D341Med (cell line): ENCODE results near the gene SLC25A27.
"Not testable (repeated sequence)": the region's sequence is repeated elsewhere in the genome, so short reads cannot be mapped to it uniquely, and the experiment has no call there.

ENCODE experiments used
- DNase-seq: peaks from one replicate; pipeline ENCODE4 v3.0.0; 2012; ENCODE audit warnings: low spot score

Gene SLC25A27, protein sequence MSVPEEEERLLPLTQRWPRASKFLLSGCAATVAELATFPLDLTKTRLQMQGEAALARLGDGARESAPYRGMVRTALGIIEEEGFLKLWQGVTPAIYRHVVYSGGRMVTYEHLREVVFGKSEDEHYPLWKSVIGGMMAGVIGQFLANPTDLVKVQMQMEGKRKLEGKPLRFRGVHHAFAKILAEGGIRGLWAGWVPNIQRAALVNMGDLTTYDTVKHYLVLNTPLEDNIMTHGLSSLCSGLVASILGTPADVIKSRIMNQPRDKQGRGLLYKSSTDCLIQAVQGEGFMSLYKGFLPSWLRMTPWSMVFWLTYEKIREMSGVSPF

DNA sequence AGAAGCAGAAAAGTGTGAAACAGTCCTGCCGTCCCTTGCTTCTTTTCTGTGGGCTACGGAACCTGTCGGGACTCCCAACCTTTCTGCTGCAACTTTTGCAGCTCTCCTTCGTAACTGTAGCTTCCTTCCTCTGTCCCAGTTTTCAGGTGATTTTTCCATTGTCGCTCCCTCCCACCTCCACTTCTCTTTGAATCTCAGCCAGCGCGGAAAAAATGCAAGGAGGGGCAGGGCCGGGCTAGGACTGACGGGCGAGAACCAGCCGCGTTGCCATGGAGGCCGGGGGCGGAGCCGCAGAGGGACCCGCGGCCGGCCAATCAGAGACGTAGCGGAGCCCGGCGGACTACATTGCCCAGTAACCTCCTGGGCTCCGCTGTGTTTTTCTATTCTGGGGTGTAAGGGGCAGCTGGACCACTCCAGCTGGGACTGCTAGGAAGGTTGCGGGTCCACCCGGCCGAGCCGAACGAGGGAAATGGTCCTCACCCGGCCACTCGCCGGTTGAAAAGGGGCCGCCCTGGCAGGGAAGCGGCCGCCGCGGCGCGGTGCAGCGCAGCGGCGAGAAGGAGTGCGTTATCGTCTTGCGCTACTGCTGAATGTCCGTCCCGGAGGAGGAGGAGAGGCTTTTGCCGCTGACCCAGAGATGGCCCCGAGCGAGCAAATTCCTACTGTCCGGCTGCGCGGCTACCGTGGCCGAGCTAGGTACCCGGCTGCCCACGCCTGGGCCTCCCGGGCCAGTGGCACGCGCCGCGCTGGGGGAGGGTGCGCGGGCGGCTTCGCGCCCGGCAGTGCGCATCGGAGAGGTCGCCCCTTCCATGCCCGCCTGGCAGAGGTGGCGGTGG lies at the start of gene SLC25A27, which contains the start of gene CYP39A1:
SLC25A27 (plus strand) TSS at position 373 of the 836 bp plus-strand sequence; CDS start at position 591, 218 bp downstream.
CYP39A1 (minus strand) TSS at position 216 of the 836 bp plus-strand sequence. CDS start 236 bp downstream, outside the sequence.
- peak; percentile 98 for DNase-seq

DNA sequence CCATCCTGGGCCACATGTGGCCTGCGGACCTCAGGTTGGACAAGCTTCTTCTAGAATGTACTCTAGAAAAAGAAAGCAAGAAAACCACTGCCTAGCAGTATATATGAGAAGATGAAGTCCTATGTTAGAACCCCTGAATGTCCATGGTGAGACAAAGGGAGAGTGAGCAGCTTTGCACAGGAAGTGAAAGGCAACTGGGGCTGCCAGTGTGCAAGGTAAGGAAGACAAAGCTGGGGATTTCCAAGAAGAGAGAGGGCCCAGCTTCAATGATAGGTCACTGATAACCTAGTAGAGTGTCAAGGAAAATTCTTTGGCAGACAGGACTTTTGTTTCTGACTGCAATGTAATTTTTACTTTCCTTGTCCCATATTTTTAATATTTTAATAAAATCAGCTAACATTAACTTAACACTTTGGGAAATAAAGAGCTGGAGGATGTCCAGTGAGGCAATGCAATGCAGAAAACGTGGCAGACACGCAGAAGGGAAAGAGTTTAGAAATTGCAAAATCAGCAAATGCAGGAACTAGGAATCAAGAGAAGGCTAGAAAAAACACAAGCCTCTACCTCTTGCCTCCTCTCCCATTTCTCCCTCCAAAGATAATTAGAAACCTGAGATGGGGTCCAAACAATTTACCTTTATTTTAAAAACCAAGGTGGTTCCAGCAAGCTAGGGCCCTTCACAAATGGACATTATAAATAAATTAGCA lies 47.5 kb upstream of the SLC25A27 start:
- no peak for DNase-seq

DNA sequence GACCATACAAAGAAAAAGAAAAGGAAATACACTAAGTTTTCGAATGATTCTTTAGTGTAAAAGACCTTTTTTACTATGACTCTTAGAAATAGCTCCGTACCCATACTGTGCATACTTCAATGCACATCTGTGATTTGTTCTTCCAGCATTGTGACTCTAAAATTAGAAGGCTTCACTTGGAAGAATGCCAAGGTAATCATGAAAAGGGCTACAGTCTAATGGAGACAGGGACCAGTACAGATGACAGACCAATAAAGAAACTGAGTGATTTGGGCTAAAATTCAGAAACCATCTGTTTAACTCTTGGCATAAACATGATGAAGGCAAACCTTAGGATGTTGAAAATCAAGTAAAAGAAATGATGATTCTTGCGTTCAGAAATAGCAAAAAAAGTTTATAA lies 46.4 kb upstream of the SLC25A27 start:
- DNase-seq = no peak

DNA sequence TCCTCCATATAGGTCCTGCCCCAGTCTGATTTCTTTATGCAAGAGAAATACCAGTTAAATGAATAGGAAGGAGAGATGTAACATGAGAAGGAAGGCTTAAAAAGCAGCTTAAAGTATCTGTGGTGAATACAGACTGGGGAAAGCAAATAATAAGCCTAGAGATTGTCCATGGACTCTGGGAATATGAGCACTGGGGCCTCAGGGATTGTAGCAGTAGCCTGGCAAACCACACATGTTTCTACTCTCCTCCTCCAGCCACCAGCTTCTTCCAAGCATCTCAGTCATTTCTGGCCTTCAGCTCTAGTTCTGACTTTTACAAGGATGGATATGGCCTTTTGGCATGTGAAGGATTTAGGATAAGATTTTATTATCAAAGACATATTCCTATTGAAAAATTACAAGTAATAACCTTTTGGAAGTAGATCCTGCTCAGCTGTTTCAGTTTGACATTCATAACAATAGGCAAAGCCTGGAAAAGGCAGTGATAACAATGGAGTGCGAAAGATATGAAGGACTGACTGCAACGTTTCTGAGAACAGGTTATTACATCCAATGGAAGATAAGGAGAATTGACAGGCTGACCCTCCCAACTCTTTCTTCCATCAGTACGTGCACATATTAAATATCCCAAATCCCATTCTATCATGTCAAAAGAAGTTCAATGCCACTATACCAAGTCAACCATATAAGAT lies 41.8 kb upstream of the SLC25A27 start:
- peak; percentile 32 for DNase-seq

DNA sequence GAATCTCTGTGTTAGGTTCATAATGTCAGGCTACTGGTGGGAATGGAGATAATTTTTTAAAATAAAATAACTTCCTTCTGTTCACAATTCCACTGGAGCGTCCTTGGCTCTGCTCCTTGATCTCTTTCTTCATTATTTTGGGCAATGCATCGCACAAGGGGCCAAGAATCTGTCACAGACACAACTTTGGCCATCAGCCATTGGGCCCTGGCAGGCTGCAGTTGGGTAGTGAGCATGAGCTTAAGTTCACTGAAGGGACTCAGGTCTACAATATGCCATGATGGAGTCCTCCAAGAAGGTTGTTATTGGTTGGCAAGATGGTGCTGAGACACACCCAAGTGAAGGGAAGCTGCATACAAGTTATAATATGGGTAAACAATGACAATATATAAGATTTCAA lies 40.1 kb upstream of the SLC25A27 start:
- no peak for DNase-seq

DNA sequence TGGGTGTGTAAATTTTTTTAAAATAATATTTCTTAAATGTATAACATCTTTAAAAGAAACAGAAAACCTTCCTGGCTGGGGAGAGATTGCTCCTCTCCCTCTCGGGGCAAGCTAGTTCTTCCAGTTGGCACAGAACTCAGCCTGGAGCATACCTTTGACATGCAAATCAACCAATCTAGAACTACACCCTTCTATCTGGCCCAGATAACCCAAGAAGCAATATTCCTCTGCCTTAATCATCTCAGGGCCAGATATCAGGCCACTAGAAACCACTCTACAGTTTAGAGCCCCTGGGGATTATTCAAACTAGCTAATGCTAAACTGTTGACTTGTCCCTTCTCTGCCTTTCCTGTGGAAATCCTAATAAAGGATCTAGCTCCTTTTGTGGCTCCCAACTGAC lies 34.0 kb upstream of the SLC25A27 start:
- DNase-seq = no peak

DNA sequence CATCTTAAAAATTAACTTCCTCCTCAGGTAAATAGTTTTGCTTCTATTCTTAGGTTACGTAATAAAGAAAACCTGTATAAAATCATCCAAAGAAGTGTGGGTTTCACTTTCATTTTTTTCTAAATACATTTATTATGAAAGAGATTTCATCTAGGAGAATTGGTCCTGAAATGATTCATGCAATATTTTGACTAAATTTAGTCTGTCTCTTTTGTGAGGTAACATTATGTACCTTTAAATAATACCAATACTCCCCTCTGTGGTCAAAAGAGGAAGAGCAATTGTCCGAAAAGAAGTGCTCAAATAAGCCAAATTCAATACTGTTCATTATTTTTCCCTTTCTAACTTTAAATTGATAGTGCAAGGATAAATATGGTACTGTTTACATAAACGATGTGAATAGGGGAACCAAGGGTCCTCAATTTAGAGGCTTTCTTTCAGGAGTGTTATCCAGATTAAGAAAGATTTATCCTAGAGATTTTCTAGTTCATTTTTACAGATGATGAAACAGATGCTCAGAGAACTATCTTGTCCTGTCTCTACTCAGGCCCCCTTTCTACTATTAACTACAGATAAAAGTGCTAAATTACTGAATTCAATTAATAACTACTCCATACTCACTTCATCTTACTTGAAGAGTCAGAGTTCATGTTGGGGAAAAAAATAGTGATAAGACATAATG lies 26.4 kb upstream of the SLC25A27 start:
- DNase-seq = peak; percentile 24

DNA sequence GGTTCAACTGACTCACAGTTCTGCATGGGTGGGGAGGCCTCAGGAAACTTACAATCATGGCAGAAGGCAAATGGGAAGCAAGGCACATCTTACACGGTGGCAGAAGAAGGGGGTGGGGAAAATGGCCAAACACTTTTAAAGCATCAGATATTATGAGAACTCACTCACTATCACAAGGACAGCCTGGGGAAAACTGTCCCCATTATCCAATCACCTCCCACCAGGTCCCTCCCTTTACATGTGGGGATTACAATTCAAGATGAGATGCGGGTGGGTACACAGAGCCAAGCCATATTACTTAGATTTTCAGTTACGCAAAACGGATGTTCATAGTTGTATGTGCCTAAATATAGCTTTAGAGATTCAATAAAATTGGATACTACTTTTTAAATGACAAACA lies 25.8 kb upstream of the SLC25A27 start:
- DNase-seq = no peak

DNA sequence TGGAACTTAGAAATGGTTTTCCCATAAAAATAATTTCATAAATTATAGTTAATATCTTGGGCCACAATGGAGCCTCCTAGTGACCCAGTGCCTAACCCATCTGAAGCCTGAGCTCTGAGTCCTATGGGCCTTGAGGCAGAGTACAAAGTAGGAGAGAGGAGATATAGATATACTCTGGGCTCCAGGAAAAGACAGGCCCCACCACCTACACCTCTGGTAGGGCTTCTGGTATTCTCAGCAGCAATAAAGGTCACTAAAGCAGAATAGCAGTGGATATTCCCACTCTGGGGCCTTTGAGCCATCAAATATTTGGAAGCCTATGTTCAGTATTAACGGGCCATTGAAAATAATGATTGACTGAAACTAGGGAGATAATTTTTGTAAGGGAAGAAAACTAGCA lies 24.3 kb upstream of the SLC25A27 start:
- DNase-seq = no peak

DNA sequence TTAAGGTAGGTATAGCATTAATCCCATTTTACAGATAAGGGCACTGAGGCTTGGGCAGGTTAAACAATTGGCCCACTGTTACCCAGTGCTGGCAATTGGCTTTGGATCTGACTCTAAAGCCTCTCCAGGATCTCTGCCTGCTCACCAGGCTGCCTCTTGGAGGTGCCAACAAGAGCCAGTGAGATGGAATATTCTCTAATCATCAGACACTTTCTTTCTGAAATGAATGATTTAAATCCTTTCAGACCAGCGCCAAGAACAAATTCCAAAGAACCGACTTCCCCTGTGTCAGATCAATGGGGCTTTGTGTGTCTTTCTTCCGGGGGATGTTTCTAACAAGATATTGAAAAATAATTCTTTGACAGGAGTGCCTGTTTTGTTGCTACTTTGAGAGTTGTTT lies 23.8 kb upstream of the SLC25A27 start:
- no peak for DNase-seq

DNA sequence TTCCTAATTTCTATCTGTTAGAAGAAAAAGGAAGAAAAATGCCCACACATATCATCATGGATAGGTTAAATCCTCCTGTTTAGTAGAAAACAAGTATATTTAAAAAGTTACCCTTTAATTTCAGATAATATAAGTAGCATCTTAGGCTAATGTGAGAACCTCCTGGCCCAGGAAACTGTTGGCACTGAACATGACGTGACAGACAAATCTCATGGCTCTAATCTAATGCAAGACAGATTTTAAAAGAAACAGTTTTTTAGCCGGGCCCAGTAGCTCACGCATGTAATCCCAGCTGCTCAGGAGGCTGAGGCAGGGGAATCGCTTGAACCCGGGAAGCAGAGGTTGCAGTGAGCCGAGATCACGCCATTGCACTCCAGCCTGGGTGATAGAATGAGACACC lies 23.1 kb upstream of the SLC25A27 start:
- DNase-seq = no peak

DNA sequence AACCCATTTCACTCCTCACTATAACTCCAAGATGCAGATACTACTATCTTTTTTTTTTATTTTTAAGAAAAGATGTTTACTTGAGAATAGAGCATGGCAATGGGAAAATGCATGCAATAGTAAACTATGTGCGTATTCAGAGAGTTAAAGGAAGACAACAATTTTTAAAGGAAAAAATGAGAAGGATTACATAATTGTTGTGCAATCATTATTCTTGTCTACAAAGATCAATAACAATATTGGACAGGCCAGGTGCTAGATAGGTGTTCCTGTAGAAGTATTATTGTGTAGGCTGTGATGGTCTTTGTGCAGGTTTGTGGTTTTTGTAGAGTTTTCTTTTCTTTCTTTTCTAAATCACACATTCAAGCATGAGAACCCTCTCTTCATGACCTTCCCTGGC lies 20.7 kb upstream of the SLC25A27 start:
- no peak for DNase-seq

DNA sequence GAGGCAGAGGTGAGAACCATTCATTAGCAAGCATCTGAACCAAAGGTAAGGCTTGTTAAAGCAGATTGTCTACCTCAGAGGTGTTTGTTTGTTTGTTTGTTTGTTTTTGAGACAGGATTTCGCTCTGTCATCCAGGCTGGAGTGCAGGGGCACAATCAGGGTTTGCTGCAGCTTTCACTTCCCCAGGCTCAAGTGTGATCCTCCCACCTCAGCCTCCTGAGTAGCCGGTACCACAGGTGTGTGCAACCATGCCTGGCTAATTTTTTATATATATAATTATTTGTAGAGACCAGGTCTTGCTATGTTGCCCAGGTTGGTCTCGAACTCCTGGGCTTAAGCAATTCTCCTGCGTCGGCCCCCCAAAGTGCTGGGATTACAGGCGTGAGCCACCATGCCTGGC lies 17.3 kb upstream of the SLC25A27 start:
- DNase-seq = no peak

DNA sequence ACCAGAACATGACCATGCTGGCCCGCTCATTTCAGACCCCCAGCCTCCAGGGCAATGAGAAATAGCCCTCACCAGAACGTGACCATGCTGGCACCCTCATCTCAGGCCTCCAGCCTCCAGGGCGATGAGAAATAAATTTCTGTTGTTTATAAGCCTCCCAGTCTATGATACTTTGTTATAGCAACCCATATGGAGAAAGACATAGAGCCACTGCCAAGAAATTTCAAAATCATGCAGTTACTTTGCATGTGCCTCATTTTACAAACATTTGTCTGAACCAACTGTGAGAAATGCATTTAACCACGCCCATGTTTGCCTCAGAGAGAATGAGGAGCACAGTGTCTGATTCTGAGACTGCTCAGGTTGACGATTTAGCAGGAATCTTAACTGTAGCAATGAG lies 15.6 kb upstream of the SLC25A27 start:
- DNase-seq = no peak

DNA sequence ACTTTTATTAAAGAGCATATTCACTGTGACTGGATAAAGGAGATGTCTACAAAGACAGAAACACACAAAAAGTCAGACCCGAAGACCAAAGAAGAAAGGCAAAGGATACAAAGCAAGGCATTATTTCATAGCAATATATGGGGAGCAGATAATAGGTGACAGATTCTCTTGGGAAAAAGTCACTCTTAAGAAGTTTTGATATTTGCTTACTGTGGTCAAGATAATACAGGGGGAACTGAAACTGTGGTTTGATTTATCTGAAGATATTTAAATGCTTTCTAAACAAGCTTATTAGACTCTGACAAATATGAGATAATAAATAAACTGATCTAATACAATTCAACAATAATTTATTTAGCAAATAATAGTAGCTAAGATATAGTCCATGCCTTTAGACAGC lies 14.8 kb upstream of the SLC25A27 start:
- DNase-seq = no peak

DNA sequence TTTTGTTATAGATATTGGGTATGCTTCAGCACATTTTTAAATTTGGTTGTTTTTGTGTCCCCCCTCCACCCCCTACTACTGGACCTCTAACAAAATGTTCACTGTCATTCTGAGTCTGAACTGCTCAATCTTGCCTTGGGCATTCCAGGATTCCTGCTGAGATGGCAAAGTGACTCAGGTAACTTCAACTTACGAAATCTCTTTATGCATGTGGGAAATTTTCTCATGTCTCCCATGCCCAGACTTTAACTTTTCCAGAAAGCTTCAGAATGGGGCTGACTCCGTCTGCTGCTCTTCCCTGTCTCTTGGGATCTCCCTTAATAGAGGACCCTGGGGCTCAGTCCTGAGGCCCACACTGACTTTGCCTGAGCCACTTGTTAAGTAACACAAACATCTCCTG lies 14.1 kb upstream of the SLC25A27 start:
- DNase-seq = no peak

DNA sequence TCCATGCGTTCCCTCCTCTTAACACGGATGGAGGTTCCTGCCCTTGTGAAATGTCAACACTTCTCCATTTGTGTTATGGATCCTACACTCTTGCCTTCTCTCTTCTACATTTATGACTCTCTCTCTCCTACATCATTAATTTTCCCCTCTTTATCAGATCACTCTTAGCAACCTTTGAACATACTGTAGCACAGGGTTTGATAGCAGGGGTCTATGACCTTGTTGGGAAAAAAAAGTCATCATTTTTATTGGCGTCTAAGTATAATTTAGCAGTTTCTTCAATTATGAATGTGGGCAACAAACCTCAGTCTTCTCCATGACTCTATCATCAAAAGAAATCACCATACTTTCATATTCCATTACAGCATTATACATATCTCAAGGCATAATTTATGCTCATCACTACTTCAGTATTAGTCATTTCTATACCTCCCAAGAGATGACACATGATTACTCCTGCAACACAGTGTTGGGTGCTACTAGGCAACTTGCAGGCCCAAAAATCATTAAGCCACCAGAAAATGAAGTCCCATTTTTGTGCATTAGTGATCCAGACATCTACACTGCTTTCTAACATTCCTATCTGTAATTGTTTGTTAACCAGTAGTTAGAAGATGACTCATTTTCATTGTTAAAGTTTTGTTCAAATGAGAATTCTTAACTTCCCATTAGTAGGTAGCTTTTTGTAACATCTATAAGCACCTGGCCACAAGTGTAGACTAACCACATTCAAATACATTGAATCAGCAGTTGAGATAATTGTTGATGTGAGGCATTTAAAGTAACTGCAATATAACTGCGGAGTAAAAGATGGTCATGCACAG lies 9.6 kb upstream of the SLC25A27 start:
- DNase-seq = no peak

DNA sequence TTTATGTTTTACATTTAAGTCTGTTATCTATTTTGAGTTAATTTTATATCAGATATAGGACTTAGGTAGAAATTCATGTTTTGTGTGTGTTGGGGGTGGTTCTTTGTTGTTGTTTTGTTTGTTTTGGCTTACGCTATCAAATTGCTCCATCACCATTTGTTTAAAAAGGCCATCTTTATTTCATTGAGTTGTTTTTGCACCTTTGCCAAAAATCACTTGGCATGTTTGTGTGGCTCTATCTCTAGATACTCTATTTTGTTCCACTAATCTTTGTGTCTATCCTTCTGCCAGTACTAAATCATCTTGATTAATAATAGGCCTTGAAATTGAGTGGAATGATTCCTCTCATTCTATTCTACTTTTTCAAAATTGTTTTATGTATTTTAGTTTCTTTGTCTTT lies 7.5 kb upstream of the SLC25A27 start:
- no peak for DNase-seq

DNA sequence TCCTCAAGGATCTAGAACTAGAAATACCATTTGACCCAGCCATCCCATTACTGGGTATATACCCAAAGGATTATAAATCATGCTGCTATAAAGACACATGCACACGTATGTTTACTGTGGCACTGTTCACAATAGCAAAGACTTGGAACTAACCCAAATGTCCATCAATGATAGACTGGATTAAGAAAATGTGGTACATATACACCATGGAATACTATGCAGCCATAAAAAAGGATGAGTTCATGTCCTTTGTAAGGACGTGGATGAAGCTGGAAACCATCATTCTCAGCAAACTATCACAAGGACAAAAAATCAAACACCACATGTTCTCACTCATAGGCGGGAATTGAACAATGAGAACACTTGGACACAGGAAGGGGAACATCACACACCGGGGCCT lies 4.7 kb upstream of the SLC25A27 start:
- not testable (repeated sequence) for DNase-seq

DNA sequence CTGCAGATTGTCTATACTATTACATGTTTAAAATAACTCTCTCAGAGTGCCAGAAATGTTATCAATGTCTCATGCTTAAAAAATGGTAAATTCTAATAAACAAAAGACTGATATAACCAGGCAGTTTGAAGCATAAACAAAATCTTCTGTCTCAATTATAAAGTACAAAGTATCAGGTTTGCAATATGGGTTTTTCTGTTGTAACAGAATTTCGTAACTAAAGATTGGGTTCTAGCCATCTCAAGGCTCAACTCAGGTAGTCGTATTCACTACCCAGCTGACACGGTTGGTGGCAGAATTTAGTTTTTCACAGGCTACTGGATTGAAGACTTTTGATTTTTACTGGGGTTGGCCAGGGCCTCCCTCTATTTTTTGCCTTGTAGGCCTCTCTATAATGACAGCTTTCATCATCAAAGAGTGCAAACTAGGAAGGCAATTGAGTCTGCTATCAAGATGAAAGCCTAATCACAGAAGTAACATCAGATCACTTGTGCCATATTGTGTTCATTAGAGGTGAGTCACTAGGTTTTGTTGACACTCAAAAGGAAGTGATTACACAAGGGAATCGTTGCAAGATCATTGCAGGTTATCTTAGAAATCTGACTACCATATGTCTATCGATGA lies 3.8 kb upstream of the SLC25A27 start:
- no peak for DNase-seq
